Breast epithelium (tissue), 4 donors: ENCODE results near the gene HDAC4. TPM values are rescaled to one million over a fixed set of nuclear protein-coding genes. Genes with fewer than 3 reads are reported as not detected.

Experiments used
- DNase-seq, 2 donors: peaks; one replicate each; pipeline ENCODE4 v3.0.0-alpha.2; 2019; ENCODE audit warnings: low spot score in 2 of 2
- H3K27ac ChIP-seq, 2 donors: fragments of 200-600 bp; sonication (generic) in 1 of 2; one replicate each; pipeline ENCODE4 v1.5.1; 2016 to 2019; ENCODE audit warnings: mild to moderate bottlenecking in 1 of 2
- H3K27me3 ChIP-seq, 2 donors: fragments of 200-600 bp; sonication (generic) in 1 of 2; one replicate each; pipeline versions ENCODE4 v1.5.1 to v1.6.0; 2017 to 2019; ENCODE audit warnings: control low read depth in 1 of 2, mild to moderate bottlenecking in 1 of 2
- H3K36me3 ChIP-seq: fragments of 200-600 bp; one replicate; pipeline ENCODE4 v1.5.1; 2019
- H3K4me1 ChIP-seq, 2 donors: fragments of 200-600 bp; sonication (generic); one replicate each; pipeline ENCODE4 v1.5.1; 2016 to 2019; ENCODE audit warnings: control low read depth in 1 of 2
- H3K4me3 ChIP-seq, 3 donors: fragments of 200-600 bp; sonication (generic); 1 replicate in 2 of 3; 2 replicates in 1 of 3; pipeline ENCODE4 v1.5.1; 2016 to 2019; ENCODE audit warnings: mild to moderate bottlenecking in 3 of 3, moderate library complexity in 2 of 3
- H3K9me3 ChIP-seq, 2 donors: fragments of 200-600 bp; sonication (generic) in 1 of 2; one replicate each; pipeline ENCODE4 v1.5.1; 2016 to 2019; ENCODE audit warnings: control low read depth in 1 of 2
- POLR2A ChIP-seq: fragments of 450-650 bp; IDR thresholded peaks from one replicate; pipeline ENCODE4 v1.6.1; 2016; ENCODE audit warnings: antibody characterized with exemption, mild to moderate bottlenecking, moderate library complexity
- POLR2AphosphoS5 ChIP-seq, 3 donors: sonication (generic); formaldehyde crosslinking; IDR thresholded peaks; one replicate each; pipeline ENCODE4 v1.6.1; 2017; ENCODE audit warnings: antibody characterized with exemption in 3 of 3
- intact Hi-C: fragments of 100-400 bp; cut with DNase I; formaldehyde crosslinking; loops from one replicate; pipeline ENCODE4 v1.15.1; 2023; ENCODE audit warnings: low total_unique reads
- total RNA-seq, 3 donors: library from RNA; depleted of rRNA; stranded (reverse); fragments of >200 nt; gene quantifications; one replicate each; pipeline ENCODE4 v1.1.0, GENCODE V29; 2016
- TF ChIP-seq, protein P1 (sequence below), 3 donors: fragments of 450-650 bp; IDR thresholded peaks; one replicate each; pipeline ENCODE4 v1.5.1; 2016 to 2017; ENCODE audit warnings: antibody characterized with exemption in 3 of 3, mild to moderate bottlenecking in 3 of 3, moderate library complexity in 3 of 3

The HDAC4 gene
- total RNA-seq, 3 donors from 2014 or later = 20.3 to 36.0 (median 32.8) TPM

DNA sequence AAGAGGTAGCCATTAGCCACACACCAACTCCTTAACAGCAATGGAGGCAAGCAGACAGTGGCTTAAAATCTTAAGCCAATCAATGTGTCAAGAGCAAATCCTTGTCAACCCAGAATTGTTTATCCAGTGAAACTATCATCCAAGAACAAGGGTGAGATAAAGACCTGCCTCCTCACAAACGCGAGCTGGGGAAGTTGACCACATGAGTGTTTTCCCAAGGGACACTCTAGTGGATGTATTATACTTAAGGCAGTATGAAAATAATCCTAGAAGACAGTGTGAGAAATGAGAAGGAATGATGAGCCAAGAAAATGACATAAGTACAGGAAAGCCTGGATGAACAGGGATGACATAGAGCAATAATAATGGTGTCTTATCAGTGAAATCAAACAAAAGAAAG lies 343.3 kb downstream of the HDAC4 start:
- H3K4me1 ChIP-seq = no peaks in the 10 kb centered on the region
- H3K36me3 ChIP-seq = peaks cover 14% of the 10 kb centered on the region
- H3K9me3 ChIP-seq = peaks cover 6 to 14% of the 10 kb centered on the region in 2 donors
- DNase-seq = no peak
- no peak overlapping the region for H3K4me3 ChIP-seq
- H3K27ac ChIP-seq = no peak overlapping the region
- TF ChIP-seq POLR2AphosphoS5 (IDR thresholded peaks at IDR 0.05) (no peak), POLR2A (no peak)
- TF ChIP-seq, protein P1, sequence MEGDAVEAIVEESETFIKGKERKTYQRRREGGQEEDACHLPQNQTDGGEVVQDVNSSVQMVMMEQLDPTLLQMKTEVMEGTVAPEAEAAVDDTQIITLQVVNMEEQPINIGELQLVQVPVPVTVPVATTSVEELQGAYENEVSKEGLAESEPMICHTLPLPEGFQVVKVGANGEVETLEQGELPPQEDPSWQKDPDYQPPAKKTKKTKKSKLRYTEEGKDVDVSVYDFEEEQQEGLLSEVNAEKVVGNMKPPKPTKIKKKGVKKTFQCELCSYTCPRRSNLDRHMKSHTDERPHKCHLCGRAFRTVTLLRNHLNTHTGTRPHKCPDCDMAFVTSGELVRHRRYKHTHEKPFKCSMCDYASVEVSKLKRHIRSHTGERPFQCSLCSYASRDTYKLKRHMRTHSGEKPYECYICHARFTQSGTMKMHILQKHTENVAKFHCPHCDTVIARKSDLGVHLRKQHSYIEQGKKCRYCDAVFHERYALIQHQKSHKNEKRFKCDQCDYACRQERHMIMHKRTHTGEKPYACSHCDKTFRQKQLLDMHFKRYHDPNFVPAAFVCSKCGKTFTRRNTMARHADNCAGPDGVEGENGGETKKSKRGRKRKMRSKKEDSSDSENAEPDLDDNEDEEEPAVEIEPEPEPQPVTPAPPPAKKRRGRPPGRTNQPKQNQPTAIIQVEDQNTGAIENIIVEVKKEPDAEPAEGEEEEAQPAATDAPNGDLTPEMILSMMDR (IDR thresholded peaks at IDR 0.05) = no peak
- H3K27me3 ChIP-seq = no peaks in the 10 kb centered on the region
- intact Hi-C loops = no loop called here

DNA sequence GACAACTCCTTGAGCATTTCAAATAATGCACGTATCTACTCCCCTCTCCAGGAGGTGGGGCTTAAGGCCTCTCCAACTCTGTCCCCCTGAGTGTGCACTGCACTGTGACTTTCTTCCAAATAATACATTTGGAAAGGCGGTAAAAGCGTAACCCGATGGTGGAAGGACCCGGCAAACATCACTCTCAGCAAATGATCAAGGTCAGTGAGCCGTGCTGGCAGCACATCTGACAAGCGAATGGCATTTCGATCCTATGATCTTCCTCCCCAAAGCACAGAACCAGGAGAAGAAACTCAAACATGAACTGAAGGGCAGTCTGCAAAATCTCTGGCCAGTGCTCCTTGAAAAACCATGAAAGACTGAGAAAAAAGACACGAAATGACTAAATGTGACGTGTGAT lies 344.2 kb downstream of the HDAC4 start:
- peaks cover 16% of the 10 kb centered on the region for H3K36me3 ChIP-seq
- no peaks in the 10 kb centered on the region for H3K4me1 ChIP-seq
- H3K9me3 ChIP-seq = peaks cover 6 to 14% of the 10 kb centered on the region in 2 donors
- TF ChIP-seq, protein P1 (IDR thresholded peaks at IDR 0.05) = no peak
- TF ChIP-seq POLR2AphosphoS5 (IDR thresholded peaks at IDR 0.05) = no peak
- TF ChIP-seq POLR2A = no peak
- H3K27me3 ChIP-seq = no peaks in the 10 kb centered on the region
- no peak overlapping the region for H3K4me3 ChIP-seq
- no peak for DNase-seq
- H3K27ac ChIP-seq = no peak overlapping the region
- intact Hi-C loops = no loop called here

DNA sequence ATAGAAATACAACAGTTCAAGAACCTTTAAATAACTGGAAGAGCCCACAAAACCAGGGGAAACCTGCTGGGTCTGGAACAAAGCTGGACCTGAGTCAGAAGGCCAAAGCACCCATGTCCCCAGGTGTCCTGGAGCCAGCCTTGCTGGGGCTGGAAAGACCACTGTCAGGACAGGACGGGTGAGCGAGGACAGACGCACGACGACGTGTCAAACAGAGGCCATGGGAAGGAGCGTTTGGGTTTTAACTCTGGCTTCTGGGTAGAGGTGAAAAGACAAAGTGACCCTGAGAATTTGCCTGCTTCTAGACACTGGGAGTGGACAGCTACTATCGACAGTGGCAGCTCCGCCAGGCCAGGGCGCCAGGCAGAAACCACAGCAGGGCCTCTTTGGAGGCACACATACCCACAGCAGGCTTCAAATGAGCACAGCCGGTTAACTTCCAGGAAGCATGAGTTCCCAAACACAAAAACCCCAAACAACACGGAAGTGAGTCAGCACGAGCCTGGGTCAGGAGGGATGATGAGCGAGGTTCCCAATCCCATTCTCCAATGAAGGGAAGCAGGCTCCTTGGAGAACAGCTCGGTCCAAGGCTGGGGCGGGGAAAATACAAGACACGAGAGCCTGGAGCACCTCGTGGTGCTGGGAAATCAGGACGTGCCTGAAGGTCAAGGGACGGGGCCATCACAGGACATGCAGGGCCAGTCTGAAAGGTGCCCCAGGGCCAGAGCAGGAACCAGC lies 344.9 kb downstream of the HDAC4 start:
- DNase-seq = no peak
- peaks cover 6 to 14% of the 10 kb centered on the region in 2 donors for H3K9me3 ChIP-seq
- TF ChIP-seq POLR2AphosphoS5 (IDR thresholded peaks at IDR 0.05) (no peak), POLR2A (no peak)
- TF ChIP-seq, protein P1 (IDR thresholded peaks at IDR 0.05) = no peak
- no peaks in the 10 kb centered on the region for H3K27me3 ChIP-seq
- intact Hi-C loops = no loop called here
- H3K36me3 ChIP-seq = peaks cover 16% of the 10 kb centered on the region
- H3K27ac ChIP-seq = no peak overlapping the region
- no peak overlapping the region for H3K4me3 ChIP-seq
- H3K4me1 ChIP-seq = no peaks in the 10 kb centered on the region

DNA sequence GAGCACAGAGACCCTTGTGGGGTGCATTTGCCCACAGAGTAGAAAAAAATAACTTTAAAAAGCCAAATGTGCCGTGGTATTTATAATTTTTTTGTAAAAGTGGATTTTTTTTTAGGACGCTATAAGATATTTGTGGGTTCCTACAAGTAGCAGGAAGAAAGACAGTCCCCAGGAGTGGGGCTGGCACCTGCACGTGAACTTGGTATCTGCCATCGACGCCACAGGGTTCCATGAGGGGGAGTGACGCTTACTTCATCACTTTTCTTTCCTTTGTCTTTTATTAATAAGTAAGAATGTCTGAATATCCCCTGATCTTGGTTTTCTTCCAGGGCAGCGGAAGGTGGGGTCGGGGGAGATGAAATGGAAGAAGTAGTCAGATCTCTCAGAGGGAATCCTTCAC lies 345.9 kb downstream of the HDAC4 start:
- peaks cover 16 to 19% of the 10 kb centered on the region in 2 donors for H3K9me3 ChIP-seq
- H3K4me1 ChIP-seq = no peaks in the 10 kb centered on the region
- TF ChIP-seq POLR2AphosphoS5 (IDR thresholded peaks at IDR 0.05) (no peak), POLR2A (no peak)
- TF ChIP-seq, protein P1 (IDR thresholded peaks at IDR 0.05) = no peak
- H3K4me3 ChIP-seq = no peak overlapping the region
- no peak for DNase-seq
- intact Hi-C loops = no loop called here
- no peak overlapping the region for H3K27ac ChIP-seq
- no peaks in the 10 kb centered on the region for H3K27me3 ChIP-seq
- peaks cover 16% of the 10 kb centered on the region for H3K36me3 ChIP-seq

DNA sequence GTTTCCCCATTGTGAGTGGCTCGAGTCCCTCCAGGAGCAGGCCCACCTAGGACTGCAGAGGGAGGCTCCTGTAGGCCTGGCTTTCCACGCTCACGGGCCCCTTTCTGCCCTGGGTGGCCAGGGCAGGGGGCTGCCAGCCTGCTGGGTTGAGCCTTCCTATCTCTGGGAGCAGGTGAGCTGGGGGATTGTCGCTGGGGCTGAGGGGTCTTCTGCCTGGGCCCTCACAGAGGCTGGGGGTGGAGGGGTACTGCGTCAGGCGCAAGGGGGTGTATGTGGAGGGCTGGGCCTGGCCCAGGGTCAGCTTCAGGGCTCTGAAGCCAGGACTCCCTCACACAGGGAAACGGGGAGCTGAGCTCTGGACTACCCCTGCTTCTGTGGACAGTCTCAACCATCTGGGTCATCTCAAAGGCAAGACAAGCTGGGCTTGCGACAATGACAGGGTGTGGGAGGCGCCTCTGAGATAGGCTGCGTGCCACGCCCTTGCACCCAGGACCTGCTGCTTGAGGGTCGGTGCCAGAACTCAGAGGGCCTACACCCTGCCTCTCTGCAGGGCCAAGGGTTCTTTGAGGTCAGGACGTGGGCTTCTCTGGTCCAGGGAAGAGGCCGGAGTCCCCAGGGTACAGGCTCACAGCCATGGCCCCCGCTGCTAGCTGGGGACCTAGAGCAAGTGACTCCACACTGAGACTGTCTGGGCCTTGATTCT lies 346.9 kb downstream of the HDAC4 start:
- Histone ChIP-seq H3K36me3 (peaks cover 16% of the 10 kb centered on the region), H3K9me3 (peaks cover 16 to 25% of the 10 kb centered on the region in 2 donors), H3K27ac (no peak overlapping the region), H3K4me1 (no peaks in the 10 kb centered on the region), H3K4me3 (no peak overlapping the region), H3K27me3 (no peaks in the 10 kb centered on the region)
- no peak for DNase-seq
- TF ChIP-seq POLR2AphosphoS5 (IDR thresholded peaks at IDR 0.05) = no peak
- TF ChIP-seq, protein P1 (IDR thresholded peaks at IDR 0.05) = no peak
- no peak for TF ChIP-seq POLR2A
- intact Hi-C loops = no loop called here
